HEK293 (cell line): ENCODE results near the gene SLAMF1.

ENCODE experiments used
- CTCF ChIA-PET: fragments of 350-600 bp; formaldehyde crosslinking; extraction: SDS; loops from one replicate; lab custom pipeline; 2021; ENCODE audit warnings: antibody characterized with exemption; lab: Yijun Ruan, JAX
- POLR2A ChIA-PET: fragments of 300-600 bp; formaldehyde crosslinking; extraction: SDS; loops from one replicate; lab custom pipeline; 2020; ENCODE audit warnings: antibody characterized with exemption, inconsistent platforms; lab: Yijun Ruan, JAX
- H3K27ac ChIP-seq: fragments of 200-500 bp; sonication (Bioruptor generic); 2 replicates; pipeline ENCODE4 v1.5.1; 2014; ENCODE audit warnings: low read depth, low read length, control low read depth, inconsistent platforms; ENCODE audit errors: extremely low read depth
- H3K36me3 ChIP-seq, 2 experiments: fragments of 200-500 bp in 1 of 2; sonication (Bioruptor generic) in 1 of 2; 1 replicate in 1 of 2; 2 replicates in 1 of 2; pipeline ENCODE4 v1.5.1; 2014 to 2017; ENCODE audit warnings: inconsistent platforms in 2 of 2, low read length in 2 of 2; ENCODE audit not compliant: control insufficient read depth in 2 of 2, insufficient read depth in 1 of 2
- H3K4me1 ChIP-seq: fragments of 200-500 bp; sonication (Bioruptor generic); 2 replicates; pipeline ENCODE4 v1.5.1; 2014; ENCODE audit warnings: mild to moderate bottlenecking, low read length, inconsistent platforms; ENCODE audit not compliant: control insufficient read depth, insufficient read depth
- H3K4me3 ChIP-seq: 2 replicates; pipeline ENCODE4 v1.5.1; 2011; ENCODE audit warnings: low read depth, mild to moderate bottlenecking, control low read depth, low read length, moderate library complexity
- H3K9me3 ChIP-seq: fragments of 200-500 bp; sonication (Bioruptor generic); 2 replicates; pipeline ENCODE4 v1.5.1; 2014; ENCODE audit warnings: low read depth, low read length, inconsistent platforms; ENCODE audit not compliant: control insufficient read depth, insufficient read depth
- EGR2 ChIP-seq: fragments of 450-650 bp; formaldehyde crosslinking; IDR thresholded peaks from 2 replicates; pipeline ENCODE4 v1.5.1; 2016; ENCODE audit warnings: low read depth, missing biosample characterization, missing genetic modification characterization
- MZF1 ChIP-seq: fragments of 450-650 bp; formaldehyde crosslinking; IDR thresholded peaks from 2 replicates; pipeline ENCODE4 v1.5.1; 2017; ENCODE audit warnings: missing biosample characterization, missing genetic modification characterization, borderline replicate concordance
- SCRT1 ChIP-seq: fragments of 450-650 bp; formaldehyde crosslinking; IDR thresholded peaks from 2 replicates; pipeline ENCODE4 v1.5.1; 2016; ENCODE audit warnings: missing biosample characterization, missing genetic modification characterization, borderline replicate concordance
- SP2 ChIP-seq: fragments of 450-650 bp; formaldehyde crosslinking; IDR thresholded peaks from 2 replicates; pipeline ENCODE4 v1.5.1; 2016; ENCODE audit warnings: missing biosample characterization, missing genetic modification characterization
- ZEB2 ChIP-seq: fragments of 450-650 bp; formaldehyde crosslinking; IDR thresholded peaks from 2 replicates; pipeline ENCODE4 v1.5.1; 2016; ENCODE audit warnings: missing biosample characterization, missing genetic modification characterization
- ZFP69B ChIP-seq: fragments of 450-650 bp; formaldehyde crosslinking; IDR thresholded peaks from 2 replicates; pipeline ENCODE4 v1.5.1; 2016; ENCODE audit warnings: missing biosample characterization, missing genetic modification characterization
- ZNF114 ChIP-seq: fragments of 450-650 bp; formaldehyde crosslinking; IDR thresholded peaks from 2 replicates; pipeline ENCODE4 v1.5.0; 2017; ENCODE audit warnings: missing biosample characterization, missing genetic modification characterization
- ZNF354C ChIP-seq: fragments of 450-650 bp; formaldehyde crosslinking; IDR thresholded peaks from 2 replicates; pipeline ENCODE4 v1.5.1; 2016; ENCODE audit warnings: missing biosample characterization, missing genetic modification characterization, low read depth, borderline replicate concordance
- ZNF37A ChIP-seq: fragments of 450-650 bp; IDR thresholded peaks from 2 replicates; pipeline ENCODE4 v1.5.1; 2018; ENCODE audit warnings: missing biosample characterization, missing genetic modification characterization
- ZNF529 ChIP-seq: fragments of 450-650 bp; formaldehyde crosslinking; IDR thresholded peaks from 2 replicates; pipeline ENCODE4 v1.5.1; 2017; ENCODE audit warnings: missing genetic modification characterization, missing biosample characterization; ENCODE audit not compliant: insufficient replicate concordance
- ZNF585B ChIP-seq: fragments of 450-650 bp; formaldehyde crosslinking; IDR thresholded peaks from 2 replicates; pipeline ENCODE4 v1.5.1; 2016; ENCODE audit warnings: missing biosample characterization, missing genetic modification characterization
- ZNF629 ChIP-seq: fragments of 450-650 bp; formaldehyde crosslinking; IDR thresholded peaks from 2 replicates; pipeline ENCODE4 v1.5.1; 2017; ENCODE audit warnings: missing biosample characterization, missing genetic modification characterization
- ZNF670 ChIP-seq: fragments of 450-650 bp; formaldehyde crosslinking; IDR thresholded peaks from 2 replicates; pipeline ENCODE4 v1.5.1; 2016; ENCODE audit warnings: missing biosample characterization, missing genetic modification characterization, low read depth
- ZNF701 ChIP-seq: fragments of 450-650 bp; formaldehyde crosslinking; IDR thresholded peaks from 2 replicates; pipeline ENCODE4 v1.5.1; 2016; ENCODE audit warnings: missing biosample characterization, missing genetic modification characterization
- ZNF777 ChIP-seq: fragments of 450-650 bp; formaldehyde crosslinking; IDR thresholded peaks from 2 replicates; pipeline ENCODE4 v1.5.1; 2017; ENCODE audit warnings: missing biosample characterization, missing genetic modification characterization, borderline replicate concordance
- ZNF830 ChIP-seq: fragments of 450-650 bp; IDR thresholded peaks from 2 replicates; pipeline ENCODE4 v1.5.0; 2018; ENCODE audit warnings: missing biosample characterization, missing genetic modification characterization, low read depth, mild to moderate bottlenecking, moderate library complexity
- TF ChIP-seq, protein P1 (sequence below): fragments of 450-650 bp; formaldehyde crosslinking; IDR thresholded peaks from 2 replicates; pipeline ENCODE4 v1.5.1; 2016; ENCODE audit warnings: missing biosample characterization, missing genetic modification characterization
- TF ChIP-seq, protein P2 (sequence below): fragments of 450-650 bp; formaldehyde crosslinking; IDR thresholded peaks from 2 replicates; pipeline ENCODE4 v1.5.1; 2017; ENCODE audit warnings: missing biosample characterization, missing genetic modification characterization
- TF ChIP-seq, protein P3 (sequence below): fragments of 450-650 bp; IDR thresholded peaks from 2 replicates; pipeline ENCODE4 v1.5.1; 2018; ENCODE audit warnings: missing biosample characterization, missing genetic modification characterization
- TF ChIP-seq, protein P4 (sequence below): fragments of 450-650 bp; formaldehyde crosslinking; IDR thresholded peaks from 2 replicates; pipeline ENCODE4; 2016; ENCODE audit warnings: missing biosample characterization, missing genetic modification characterization

The SLAMF1 gene

GRCh38 chr1:160636547-160636946, 10.3 kb downstream of the SLAMF1 start:
- no peak for TF ChIP-seq ZNF830
- peak; percentile 45; the same call in 1 of the 2 replicates for TF ChIP-seq EGR2 (tag by site-specific recombination)
- Histone ChIP-seq H3K4me3 (no peak overlapping the region), H3K4me1 (no peaks in the 10 kb centered on the region), H3K36me3 (no peaks in the 10 kb centered on the region), H3K9me3 (no peaks in the 10 kb centered on the region), H3K27ac (no peak overlapping the region)
- CTCF ChIA-PET: no interaction called here
- POLR2A ChIA-PET: no interaction called here

GRCh38 chr1:160636076-160636475, 10.8 kb downstream of the SLAMF1 start:
- CTCF ChIA-PET: no interaction called here
- H3K9me3 ChIP-seq: no peaks in the 10 kb centered on the region
- TF ChIP-seq ZNF529 (tag by site-specific recombination): no peak
- no peak for TF ChIP-seq ZNF701 (tag by site-specific recombination)
- TF ChIP-seq ZNF629 (tag by site-specific recombination): no peak
- TF ChIP-seq, protein P1, sequence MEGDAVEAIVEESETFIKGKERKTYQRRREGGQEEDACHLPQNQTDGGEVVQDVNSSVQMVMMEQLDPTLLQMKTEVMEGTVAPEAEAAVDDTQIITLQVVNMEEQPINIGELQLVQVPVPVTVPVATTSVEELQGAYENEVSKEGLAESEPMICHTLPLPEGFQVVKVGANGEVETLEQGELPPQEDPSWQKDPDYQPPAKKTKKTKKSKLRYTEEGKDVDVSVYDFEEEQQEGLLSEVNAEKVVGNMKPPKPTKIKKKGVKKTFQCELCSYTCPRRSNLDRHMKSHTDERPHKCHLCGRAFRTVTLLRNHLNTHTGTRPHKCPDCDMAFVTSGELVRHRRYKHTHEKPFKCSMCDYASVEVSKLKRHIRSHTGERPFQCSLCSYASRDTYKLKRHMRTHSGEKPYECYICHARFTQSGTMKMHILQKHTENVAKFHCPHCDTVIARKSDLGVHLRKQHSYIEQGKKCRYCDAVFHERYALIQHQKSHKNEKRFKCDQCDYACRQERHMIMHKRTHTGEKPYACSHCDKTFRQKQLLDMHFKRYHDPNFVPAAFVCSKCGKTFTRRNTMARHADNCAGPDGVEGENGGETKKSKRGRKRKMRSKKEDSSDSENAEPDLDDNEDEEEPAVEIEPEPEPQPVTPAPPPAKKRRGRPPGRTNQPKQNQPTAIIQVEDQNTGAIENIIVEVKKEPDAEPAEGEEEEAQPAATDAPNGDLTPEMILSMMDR (tag by site-specific recombination): no peak
- TF ChIP-seq SP2: no peak
- TF ChIP-seq, protein P2, sequence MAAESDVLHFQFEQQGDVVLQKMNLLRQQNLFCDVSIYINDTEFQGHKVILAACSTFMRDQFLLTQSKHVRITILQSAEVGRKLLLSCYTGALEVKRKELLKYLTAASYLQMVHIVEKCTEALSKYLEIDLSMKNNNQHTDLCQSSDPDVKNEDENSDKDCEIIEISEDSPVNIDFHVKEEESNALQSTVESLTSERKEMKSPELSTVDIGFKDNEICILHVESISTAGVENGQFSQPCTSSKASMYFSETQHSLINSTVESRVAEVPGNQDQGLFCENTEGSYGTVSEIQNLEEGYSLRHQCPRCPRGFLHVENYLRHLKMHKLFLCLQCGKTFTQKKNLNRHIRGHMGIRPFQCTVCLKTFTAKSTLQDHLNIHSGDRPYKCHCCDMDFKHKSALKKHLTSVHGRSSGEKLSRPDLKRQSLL (tag by site-specific recombination): no peak
- TF ChIP-seq ZEB2 (tag by site-specific recombination): no peak
- TF ChIP-seq, protein P3, sequence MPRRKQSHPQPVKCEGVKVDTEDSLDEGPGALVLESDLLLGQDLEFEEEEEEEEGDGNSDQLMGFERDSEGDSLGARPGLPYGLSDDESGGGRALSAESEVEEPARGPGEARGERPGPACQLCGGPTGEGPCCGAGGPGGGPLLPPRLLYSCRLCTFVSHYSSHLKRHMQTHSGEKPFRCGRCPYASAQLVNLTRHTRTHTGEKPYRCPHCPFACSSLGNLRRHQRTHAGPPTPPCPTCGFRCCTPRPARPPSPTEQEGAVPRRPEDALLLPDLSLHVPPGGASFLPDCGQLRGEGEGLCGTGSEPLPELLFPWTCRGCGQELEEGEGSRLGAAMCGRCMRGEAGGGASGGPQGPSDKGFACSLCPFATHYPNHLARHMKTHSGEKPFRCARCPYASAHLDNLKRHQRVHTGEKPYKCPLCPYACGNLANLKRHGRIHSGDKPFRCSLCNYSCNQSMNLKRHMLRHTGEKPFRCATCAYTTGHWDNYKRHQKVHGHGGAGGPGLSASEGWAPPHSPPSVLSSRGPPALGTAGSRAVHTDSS (tag by site-specific recombination): no peak
- TF ChIP-seq ZNF777 (tag by site-specific recombination): no peak
- TF ChIP-seq, protein P4, sequence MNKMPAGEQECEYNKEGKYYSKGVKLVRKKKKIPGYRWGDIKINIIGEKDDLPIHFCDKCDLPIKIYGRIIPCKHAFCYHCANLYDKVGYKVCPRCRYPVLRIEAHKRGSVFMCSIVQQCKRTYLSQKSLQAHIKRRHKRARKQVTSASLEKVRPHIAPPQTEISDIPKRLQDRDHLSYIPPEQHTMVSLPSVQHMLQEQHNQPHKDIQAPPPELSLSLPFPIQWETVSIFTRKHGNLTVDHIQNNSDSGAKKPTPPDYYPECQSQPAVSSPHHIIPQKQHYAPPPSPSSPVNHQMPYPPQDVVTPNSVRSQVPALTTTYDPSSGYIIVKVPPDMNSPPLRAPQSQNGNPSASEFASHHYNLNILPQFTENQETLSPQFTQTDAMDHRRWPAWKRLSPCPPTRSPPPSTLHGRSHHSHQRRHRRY (tag by site-specific recombination): no peak
- TF ChIP-seq ZNF37A (tag by site-specific recombination): no peak
- no peak for TF ChIP-seq ZFP69B (tag by site-specific recombination)
- no peak for TF ChIP-seq ZNF670 (tag by site-specific recombination)
- no peak for TF ChIP-seq ZNF585B (tag by site-specific recombination)
- no peak for TF ChIP-seq ZNF354C (tag by site-specific recombination)
- no peak for TF ChIP-seq ZNF114 (tag by site-specific recombination)
- no peak for TF ChIP-seq MZF1 (tag by site-specific recombination)
- no peak for TF ChIP-seq SCRT1 (tag by site-specific recombination)
- TF ChIP-seq, all 188 proteins: peak for 0
- no peaks in the 10 kb centered on the region for H3K36me3 ChIP-seq
- POLR2A ChIA-PET: interaction anchor here (0.6 kb wide), 1 partner anchor 1643 kb away, joined by 4 read pairs; no protein-coding TSS in a partner anchor
- no peak overlapping the region for H3K27ac ChIP-seq
- no peak overlapping the region for H3K4me3 ChIP-seq
- H3K4me1 ChIP-seq: no peaks in the 10 kb centered on the region
